Hepatocyte (in vitro differentiated cells): ENCODE data around the gene GPR35.
"Not testable (repeated sequence)": the region's sequence is repeated elsewhere in the genome, so short reads cannot be mapped to it uniquely, and the experiment has no call there.

Experiments used
- EZH2 ChIP-seq: fragments of 200-600 bp; sonication (generic); IDR thresholded peaks from 2 replicates; pipeline ENCODE4 v1.6.1; 2016; ENCODE audit warnings: antibody characterized with exemption, mild to moderate bottlenecking, borderline replicate concordance
- EZH2phosphoT487 ChIP-seq: fragments of 200-600 bp; sonication (generic); IDR thresholded peaks from one replicate; pipeline ENCODE4 v1.6.1; 2018; ENCODE audit warnings: antibody characterized with exemption, mild to moderate bottlenecking, low read depth, moderate library complexity; ENCODE audit not compliant: unreplicated experiment, severe bottlenecking
- TF ChIP-seq, protein P1 (sequence below): fragments of 200-600 bp; sonication (generic); IDR thresholded peaks from 2 replicates; pipeline ENCODE4 v1.5.1; 2016; ENCODE audit warnings: antibody characterized with exemption, mild to moderate bottlenecking; ENCODE audit not compliant: poor library complexity

DNA sequence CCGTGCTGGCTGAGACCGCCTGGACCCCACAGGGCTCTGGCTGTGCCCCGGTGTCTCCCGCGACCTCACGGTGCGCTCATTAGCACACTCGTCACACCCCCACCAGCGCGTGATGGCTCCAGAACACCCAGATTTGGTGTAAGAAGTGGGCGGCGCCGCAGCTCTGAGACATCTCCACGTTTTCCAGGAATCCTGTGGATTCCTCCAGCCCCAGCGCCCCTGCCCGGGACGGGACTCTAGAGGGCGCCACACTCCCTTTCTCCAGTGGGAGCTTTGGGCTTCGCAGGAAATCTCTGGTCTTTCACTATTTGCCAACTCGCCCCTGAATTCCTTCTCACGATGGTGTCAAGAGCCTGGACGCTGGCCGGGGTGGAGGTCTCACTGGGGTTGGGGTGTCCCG is 50.1 kb downstream of the GPR35 start:
- TF ChIP-seq EZH2, EZH2phosphoT487: not testable (repeated sequence)
- TF ChIP-seq, protein P1, sequence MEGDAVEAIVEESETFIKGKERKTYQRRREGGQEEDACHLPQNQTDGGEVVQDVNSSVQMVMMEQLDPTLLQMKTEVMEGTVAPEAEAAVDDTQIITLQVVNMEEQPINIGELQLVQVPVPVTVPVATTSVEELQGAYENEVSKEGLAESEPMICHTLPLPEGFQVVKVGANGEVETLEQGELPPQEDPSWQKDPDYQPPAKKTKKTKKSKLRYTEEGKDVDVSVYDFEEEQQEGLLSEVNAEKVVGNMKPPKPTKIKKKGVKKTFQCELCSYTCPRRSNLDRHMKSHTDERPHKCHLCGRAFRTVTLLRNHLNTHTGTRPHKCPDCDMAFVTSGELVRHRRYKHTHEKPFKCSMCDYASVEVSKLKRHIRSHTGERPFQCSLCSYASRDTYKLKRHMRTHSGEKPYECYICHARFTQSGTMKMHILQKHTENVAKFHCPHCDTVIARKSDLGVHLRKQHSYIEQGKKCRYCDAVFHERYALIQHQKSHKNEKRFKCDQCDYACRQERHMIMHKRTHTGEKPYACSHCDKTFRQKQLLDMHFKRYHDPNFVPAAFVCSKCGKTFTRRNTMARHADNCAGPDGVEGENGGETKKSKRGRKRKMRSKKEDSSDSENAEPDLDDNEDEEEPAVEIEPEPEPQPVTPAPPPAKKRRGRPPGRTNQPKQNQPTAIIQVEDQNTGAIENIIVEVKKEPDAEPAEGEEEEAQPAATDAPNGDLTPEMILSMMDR, result not testable (repeated sequence)
